GM19452 (cell line): ENCODE results near the gene TH.
"Not testable (repeated sequence)": the region's sequence is repeated elsewhere in the genome, so short reads cannot be mapped to it uniquely, and the experiment has no call there.

Source experiments
- ATAC-seq: cut with Tn5 transposase; IDR thresholded peaks from one replicate; pipeline ENCODE4 v1.9.1; 2021; ENCODE audit not compliant: unreplicated experiment

The TH gene

GRCh38 chr11:2179516-2179915 is 7.9 kb upstream of the TH start:
- no peak for ATAC-seq

- no peak for ATAC-seq
Measured at GRCh38 chr11:2178906-2179494, 7.4 kb upstream of the TH start.

- ATAC-seq = not testable (repeated sequence)
Measured at GRCh38 chr11:2178055-2178773, 6.6 kb upstream of the TH start.

GRCh38 chr11:2177076-2177475 is 5.5 kb upstream of the TH start:
- no peak for ATAC-seq

- ATAC-seq = no peak
Measured at GRCh38 chr11:2176389-2176900, 4.8 kb upstream of the TH start.

GRCh38 chr11:2175659-2176058 is 4.0 kb upstream of the TH start:
- no peak for ATAC-seq

GRCh38 chr11:2174361-2174760 is 2.7 kb upstream of the TH start:
- ATAC-seq = no peak

GRCh38 chr11:2173761-2174160 is 2.1 kb upstream of the TH start:
- ATAC-seq = no peak

GRCh38 chr11:2173150-2173693 is 1.6 kb upstream of the TH start:
- no peak for ATAC-seq

- ATAC-seq = no peak
Measured at GRCh38 chr11:2172676-2173075, 1.1 kb upstream of the TH start.

GRCh38 chr11:2169626-2170570 is 1.7 kb downstream of the TH start:
- ATAC-seq = no peak

GRCh38 chr11:2169005-2169378 is 2.6 kb downstream of the TH start:
- ATAC-seq = no peak

- ATAC-seq = no peak
Measured at GRCh38 chr11:2168286-2169004, 3.2 kb downstream of the TH start.

- no peak for ATAC-seq
Measured at GRCh38 chr11:2167141-2168045, 4.2 kb downstream of the TH start.

GRCh38 chr11:2166091-2166851 is 5.3 kb downstream of the TH start:
- no peak for ATAC-seq

GRCh38 chr11:2165571-2165970 is 6.0 kb downstream of the TH start:
- ATAC-seq = no peak

GRCh38 chr11:2164861-2165555 is 6.6 kb downstream of the TH start:
- no peak for ATAC-seq

- no peak for ATAC-seq
Measured at GRCh38 chr11:2164081-2164480, 7.5 kb downstream of the TH start.
